Measurements from ENCODE around the gene MCC.

- TF ChIP-seq HMGXB4 (CRISPR knock-in tag; IDR thresholded peaks at IDR 0.05; ENCODE audit: borderline replicate concordance) (no peak), NR3C1 (IDR thresholded peaks at IDR 0.05) (no peak), HOXB5 (CRISPR knock-in tag; IDR thresholded peaks at IDR 0.05) (no peak), CTCF (IDR thresholded peaks at IDR 0.05) (no peak), POLR2A (IDR thresholded peaks at IDR 0.05; ENCODE audit: low read length) (no peak), CEBPB (IDR thresholded peaks at IDR 0.05) (no peak), JUNB (IDR thresholded peaks at IDR 0.05) (no peak), ZFP36 (IDR thresholded peaks at IDR 0.05; ENCODE audit: borderline replicate concordance, partially characterized antibody) (no peak)
These were observed 216.4 kb downstream of the MCC start for GRCh38 chr5:113271745-113272454.

Measured in A549 (cell line).